ENCODE results near the gene ARHGAP4. TPM values are rescaled to one million over a fixed set of nuclear protein-coding genes. Genes with fewer than 3 reads are reported as not detected.

Gene ARHGAP4
- total RNA-seq, 2 experiments from 2014 or later = 151 to 160 TPM

DNA sequence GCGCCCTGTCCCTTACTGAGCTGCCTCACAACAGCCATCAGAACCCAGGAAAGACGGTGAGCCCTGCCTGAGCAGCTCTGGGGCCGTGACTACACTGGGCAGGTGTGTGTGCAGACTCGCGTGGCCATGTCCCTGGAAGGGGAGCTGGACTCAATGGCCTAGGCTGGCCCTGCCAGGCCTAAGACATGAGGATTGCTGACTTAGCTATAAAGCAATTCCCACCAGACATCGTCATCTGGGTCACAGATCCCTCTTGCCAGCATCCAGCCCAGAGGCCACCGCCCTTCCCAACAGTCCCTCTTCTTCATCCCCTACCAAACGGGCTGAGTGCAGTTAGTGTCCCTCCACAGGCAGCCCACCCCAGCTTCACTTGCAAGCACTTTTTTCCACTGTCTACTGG is 5.1 kb upstream of the ARHGAP4 start:
- peaks cover 32% of the 10 kb centered on the region for H3K4me1 Mint-ChIP-seq (ENCODE audit: low read depth)
- ChIA-PET POLR2A (no interaction called here), CTCF (interaction anchor here (13.4 kb wide), 1 partner anchor 16 kb away, joined by 93 read pairs; the partner anchor contains the start of gene RENBP)
- intact Hi-C loops (cut with micrococcal nuclease) = loop anchor here (10.0 kb wide), 1 partner anchor 456 kb away; the partner anchor contains the start of gene HAUS7
- peaks cover 9% of the 10 kb centered on the region for H3K36me3 Mint-ChIP-seq
- no peaks in the 10 kb centered on the region for H3K27me3 Mint-ChIP-seq
- H3K9me3 Mint-ChIP-seq = no peaks in the 10 kb centered on the region
- peak overlapping the region; percentile 38 for H3K27ac Mint-ChIP-seq
- no peak for DNase-seq
- no peak overlapping the region for H3K4me3 Mint-ChIP-seq

DNA sequence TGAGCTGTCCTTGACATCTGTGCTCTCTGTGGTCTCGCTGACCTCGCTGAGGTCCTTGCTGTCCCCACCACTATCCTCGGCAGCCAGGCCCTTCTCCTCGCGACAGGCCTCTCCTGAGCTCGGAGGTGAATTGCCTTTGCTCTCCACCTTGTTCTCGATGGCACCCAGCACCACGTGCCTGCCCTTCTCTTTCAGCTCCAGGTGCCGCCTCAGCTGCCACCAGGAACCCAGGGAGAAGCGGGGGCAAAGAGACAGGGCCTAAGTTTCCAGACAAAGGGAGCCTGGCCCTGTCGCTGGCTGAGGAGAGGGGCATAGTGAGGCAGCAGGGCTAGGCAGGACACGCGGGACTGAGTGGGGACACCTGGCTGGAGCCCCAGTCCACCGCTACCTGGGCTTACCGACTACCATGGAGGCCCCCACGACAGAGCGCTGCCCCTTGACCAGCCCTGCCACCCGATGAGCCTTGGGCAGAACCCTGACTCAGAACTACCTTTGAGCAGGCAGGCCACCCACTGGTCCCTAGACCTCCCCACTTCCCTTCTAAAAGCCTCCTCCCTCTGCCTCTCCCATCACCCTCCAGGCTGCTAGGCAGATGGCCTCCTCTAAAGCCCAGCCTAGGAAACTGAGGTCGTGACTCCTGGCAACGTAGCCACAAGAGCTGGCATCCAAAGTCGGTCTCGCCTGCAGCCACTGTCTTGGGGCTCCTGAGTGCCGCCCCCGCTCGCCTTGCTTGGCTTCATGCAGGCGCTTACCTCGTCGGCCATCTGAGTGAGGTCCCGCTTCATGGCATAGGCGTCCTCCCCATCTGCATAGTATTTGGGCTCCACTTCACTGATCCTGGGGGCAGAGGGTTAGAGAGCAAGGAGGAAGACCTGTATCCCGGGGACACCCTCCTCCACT is 4.2 kb upstream of the ARHGAP4 start:
- Mint-ChIP-seq H3K27me3 (no peaks in the 10 kb centered on the region), H3K36me3 (peaks cover 11% of the 10 kb centered on the region), H3K9me3 (no peaks in the 10 kb centered on the region), H3K4me3 (no peak overlapping the region), H3K27ac (peak overlapping the region; percentile 86), H3K4me1 (ENCODE audit: low read depth) (peaks cover 27% of the 10 kb centered on the region)
- no peak for DNase-seq
- POLR2A ChIA-PET = no interaction called here
- intact Hi-C loops (cut with micrococcal nuclease) = loop anchor here (10.0 kb wide), 1 partner anchor 455 kb away; the partner anchor contains the start of gene HAUS7
- CTCF ChIA-PET = interaction anchor here (13.4 kb wide), 1 partner anchor 17 kb away, joined by 93 read pairs; the partner anchor contains the start of gene RENBP

DNA sequence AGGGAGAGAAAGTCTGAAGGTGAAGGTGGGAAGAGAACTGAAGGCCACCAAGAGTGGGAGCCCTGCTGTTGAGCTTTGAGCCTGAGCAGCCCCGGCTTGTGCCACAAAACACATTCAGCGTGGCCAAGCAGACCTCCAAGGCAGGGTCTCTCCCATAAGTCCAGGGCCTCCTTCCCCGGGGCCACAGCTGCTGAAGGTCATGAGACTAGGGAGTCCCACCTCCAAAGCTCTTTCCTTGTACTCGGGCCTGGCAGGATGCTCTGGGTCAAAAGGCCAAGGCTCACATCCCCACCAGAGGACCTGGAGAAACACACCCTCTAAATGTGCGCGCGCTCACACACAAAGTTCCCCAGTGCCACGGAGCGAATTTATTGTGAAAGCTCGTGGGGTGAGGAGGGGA is 3.5 kb upstream of the ARHGAP4 start:
- Mint-ChIP-seq H3K9me3 (no peaks in the 10 kb centered on the region), H3K36me3 (peaks cover 17% of the 10 kb centered on the region), H3K27ac (peak overlapping the region; percentile 86), H3K4me1 (ENCODE audit: low read depth) (peaks cover 27% of the 10 kb centered on the region), H3K27me3 (no peaks in the 10 kb centered on the region), H3K4me3 (peak overlapping the region; percentile 84)
- CTCF ChIA-PET = interaction anchor here (13.4 kb wide), 1 partner anchor 17 kb away, joined by 93 read pairs; the partner anchor contains the start of gene RENBP
- intact Hi-C loops (cut with micrococcal nuclease) = loop anchor here (5.0 kb wide), 3 partner anchors 168 to 468 kb away; partner anchors contain the start of genes ABCD1, BCAP31, MECP2 and RPL10
- POLR2A ChIA-PET = no interaction called here
- no peak for DNase-seq

DNA sequence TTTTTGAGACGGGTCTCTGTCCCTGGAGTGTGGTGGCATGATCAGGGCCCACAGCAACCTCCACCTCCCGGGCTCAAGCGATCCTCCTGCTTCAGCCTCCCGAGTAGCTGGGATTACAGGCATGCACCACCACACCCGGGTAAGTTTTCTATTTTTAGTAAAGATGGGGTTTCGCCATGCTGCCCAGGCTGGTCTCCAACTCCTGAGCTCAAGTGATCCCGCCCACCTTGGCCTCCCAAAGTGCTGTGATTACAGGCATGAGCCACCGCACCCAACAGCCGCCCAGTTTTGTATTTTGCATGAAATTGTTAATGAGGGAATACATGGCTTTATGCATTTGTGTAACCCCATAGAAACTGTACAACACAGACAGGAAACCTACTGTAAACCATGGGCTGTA is 2.8 kb upstream of the ARHGAP4 start:
- Mint-ChIP-seq H3K9me3 (no peaks in the 10 kb centered on the region), H3K36me3 (peaks cover 21% of the 10 kb centered on the region), H3K4me1 (ENCODE audit: low read depth) (peaks cover 32% of the 10 kb centered on the region), H3K27me3 (no peaks in the 10 kb centered on the region), H3K27ac (peak overlapping the region; percentile 86), H3K4me3 (peak overlapping the region; percentile 84)
- peak; percentile 31 for DNase-seq
- POLR2A ChIA-PET = interaction anchor here (0.9 to 6.2 kb wide), 3 partner anchors 16 to 41 kb away, joined by 3 to 68 read pairs (median 4); partner anchors contain the start of genes HCFC1 and TMEM187
- CTCF ChIA-PET = interaction anchor here (0.8 to 13.4 kb wide), 4 partner anchors 18 to 134 kb away, joined by 3 to 93 read pairs (median 3); partner anchors contain the start of genes IDH3G, RENBP and SSR4
- intact Hi-C loops (cut with micrococcal nuclease) = loop anchor here (1.0 to 5.0 kb wide), 6 partner anchors 43 to 468 kb away; partner anchors contain the start of genes ABCD1, BCAP31, IDH3G and MECP2

DNA sequence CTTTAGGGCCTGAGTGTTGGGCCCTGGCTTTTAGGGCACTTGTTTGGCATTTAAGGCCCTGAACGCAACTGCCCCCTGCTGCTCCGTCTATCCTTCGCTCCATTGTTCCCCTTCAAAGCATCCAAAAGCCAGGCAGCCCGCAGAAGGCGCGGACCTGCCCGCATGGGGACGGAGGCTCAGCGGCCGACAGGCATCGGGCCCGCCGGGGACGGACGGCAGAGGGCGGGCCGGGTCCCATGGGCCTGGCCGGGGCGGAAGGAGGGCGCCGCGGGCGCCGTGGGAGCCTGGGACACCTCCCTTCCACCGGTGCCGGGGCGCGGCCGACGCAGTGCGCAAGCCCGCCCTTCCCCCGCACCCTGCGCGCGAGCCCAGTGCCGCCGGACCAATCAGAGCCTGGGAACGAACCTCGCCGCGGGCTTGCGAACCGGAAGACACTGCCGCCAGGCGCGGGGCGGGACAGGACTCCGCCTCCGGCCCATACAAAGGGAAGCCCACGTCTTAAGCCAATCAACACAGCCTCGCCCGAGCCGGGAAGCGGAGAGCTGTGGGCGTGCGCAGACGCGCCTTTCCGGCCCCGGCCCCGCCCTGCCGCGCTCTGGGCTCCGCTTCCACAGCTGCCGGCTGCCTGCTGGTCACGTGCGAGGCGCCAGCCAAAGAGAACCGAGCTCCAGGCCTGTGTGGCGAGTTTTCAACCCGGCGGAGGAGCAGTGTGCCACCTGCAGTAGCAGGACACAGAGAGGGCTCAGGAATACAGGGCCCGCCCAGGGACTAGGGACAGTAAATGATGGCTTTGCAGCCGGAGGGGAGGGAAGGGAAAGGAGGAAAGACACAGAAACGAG is 2.1 kb upstream of the ARHGAP4 start:
- DNase-seq = peak; percentile 96
- Mint-ChIP-seq H3K27me3 (no peaks in the 10 kb centered on the region), H3K4me3 (peak overlapping the region; percentile 86), H3K27ac (peak overlapping the region; percentile 98), H3K36me3 (peaks cover 22% of the 10 kb centered on the region), H3K4me1 (ENCODE audit: low read depth) (peaks cover 35% of the 10 kb centered on the region), H3K9me3 (no peaks in the 10 kb centered on the region)
- ChIA-PET CTCF (interaction anchor here (0.8 to 13.4 kb wide), 6 partner anchors 11 to 134 kb away, joined by 3 to 93 read pairs (median 3); partner anchors contain the start of genes IDH3G, RENBP and SSR4), POLR2A (interaction anchor here (0.9 to 6.2 kb wide), 4 partner anchors 12 to 42 kb away, joined by 3 to 68 read pairs (median 4); partner anchors contain the start of genes HCFC1 and TMEM187)
- intact Hi-C loops (cut with micrococcal nuclease) = loop anchor here (1.0 to 5.0 kb wide), 6 partner anchors 44 to 469 kb away; partner anchors contain the start of genes ABCD1, BCAP31, IDH3G and MECP2

DNA sequence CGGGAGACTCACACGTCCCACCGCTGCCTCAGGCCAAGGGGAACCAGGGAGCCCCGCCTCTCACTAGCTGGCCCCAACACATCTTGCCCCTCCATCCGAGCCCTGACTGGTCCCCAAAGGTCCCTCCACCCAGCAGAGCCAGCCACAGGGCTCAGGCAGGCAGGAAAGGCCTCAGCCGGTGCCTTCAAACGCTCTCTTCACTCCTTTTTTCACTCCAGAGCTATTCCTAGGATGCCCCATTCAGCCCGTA is 1.5 kb upstream of the ARHGAP4 start:
- Mint-ChIP-seq H3K9me3 (no peaks in the 10 kb centered on the region), H3K27ac (peak overlapping the region; percentile 98), H3K4me1 (ENCODE audit: low read depth) (peaks cover 33% of the 10 kb centered on the region), H3K36me3 (peaks cover 23% of the 10 kb centered on the region), H3K27me3 (no peaks in the 10 kb centered on the region), H3K4me3 (peak overlapping the region; percentile 86)
- DNase-seq = no peak
- intact Hi-C loops (cut with micrococcal nuclease) = loop anchor here (5.0 kb wide), 3 partner anchors 170 to 470 kb away; partner anchors contain the start of genes ABCD1, BCAP31, MECP2 and RPL10
- POLR2A ChIA-PET = interaction anchor here (1.1 to 6.2 kb wide), 2 partner anchors 12 to 42 kb away, joined by 3 to 68 read pairs; partner anchors contain the start of genes HCFC1 and TMEM187
- CTCF ChIA-PET = interaction anchor here (1.1 to 13.4 kb wide), 4 partner anchors 10 to 41 kb away, joined by 3 to 93 read pairs (median 3); partner anchors contain the start of gene RENBP

DNA sequence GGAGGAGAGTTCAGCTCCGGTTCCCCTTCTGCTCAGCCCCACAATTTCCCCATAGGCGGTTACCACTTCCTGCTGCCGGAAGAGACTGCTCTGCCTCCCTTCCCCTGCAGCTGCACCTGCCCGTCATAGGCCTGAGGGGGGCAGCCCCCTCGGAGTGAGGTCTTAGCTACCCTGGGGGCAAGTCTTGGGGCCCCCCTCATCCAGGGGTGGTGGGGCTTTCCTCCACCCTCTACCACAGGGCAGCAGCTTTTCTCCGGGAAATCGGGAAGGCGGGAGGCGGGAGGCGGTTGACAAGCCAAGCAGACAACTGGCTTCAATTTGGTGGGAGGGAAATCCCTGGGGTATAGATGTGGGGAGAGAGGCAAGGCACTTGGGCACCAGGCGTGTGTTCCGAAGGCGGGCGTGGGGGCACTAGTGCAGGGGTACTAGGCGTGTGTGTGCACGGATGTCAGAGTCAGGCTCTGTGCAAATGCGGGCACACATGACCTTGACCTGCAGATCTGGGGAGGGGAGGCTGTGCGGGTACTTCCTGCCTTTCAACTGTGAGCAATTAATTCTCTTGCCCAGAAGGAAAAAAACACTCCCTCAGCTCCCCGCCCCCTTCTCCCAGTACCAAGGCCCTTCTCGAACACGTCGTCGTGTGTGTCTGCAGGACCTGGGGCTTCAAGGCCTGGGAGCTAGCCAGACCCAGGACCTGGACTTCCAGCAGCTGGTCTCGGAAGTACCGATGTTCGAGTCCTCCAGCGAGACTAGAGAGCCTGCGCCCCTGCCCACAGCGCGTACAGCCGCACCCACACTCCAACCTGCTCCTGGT is 1.0 kb upstream of the ARHGAP4 start:
- H3K27ac Mint-ChIP-seq = peak overlapping the region; percentile 98
- ChIA-PET POLR2A (interaction anchor here (1.1 to 6.2 kb wide), 5 partner anchors 13 to 132 kb away, joined by 3 to 68 read pairs (median 17); partner anchors contain the start of genes HCFC1, IDH3G, IRAK1 and RENBP), CTCF (interaction anchor here (0.9 to 13.4 kb wide), 5 partner anchors 10 to 133 kb away, joined by 3 to 93 read pairs (median 3); partner anchors contain the start of genes IDH3G, RENBP and SSR4)
- H3K9me3 Mint-ChIP-seq = no peaks in the 10 kb centered on the region
- intact Hi-C loops (cut with micrococcal nuclease) = loop anchor here (5.0 kb wide), 3 partner anchors 170 to 470 kb away; partner anchors contain the start of genes ABCD1, BCAP31, MECP2 and RPL10
- H3K36me3 Mint-ChIP-seq = peaks cover 24% of the 10 kb centered on the region
- peak overlapping the region; percentile 86 for H3K4me3 Mint-ChIP-seq
- peaks cover 37% of the 10 kb centered on the region for H3K4me1 Mint-ChIP-seq (ENCODE audit: low read depth)
- no peaks in the 10 kb centered on the region for H3K27me3 Mint-ChIP-seq
- peak; percentile 85 for DNase-seq

DNA sequence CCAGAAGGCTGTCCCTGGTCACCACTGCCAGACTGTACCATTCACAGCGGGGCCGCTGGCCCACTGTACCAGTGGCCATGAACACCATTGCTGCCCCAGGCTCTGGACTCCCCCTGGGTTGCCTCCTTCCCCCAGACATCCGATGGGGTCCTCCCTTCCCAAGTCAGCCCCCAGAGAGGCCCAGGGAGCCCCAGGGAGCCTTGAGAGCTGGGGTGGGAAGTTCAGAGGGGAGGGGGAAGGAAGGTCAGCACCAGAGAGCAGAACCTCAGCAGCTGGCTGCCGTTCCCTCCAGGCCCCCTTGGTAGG is 441 bp upstream of the ARHGAP4 start:
- CTCF ChIA-PET = interaction anchor here (0.9 to 13.4 kb wide), 6 partner anchors 20 to 132 kb away, joined by 3 to 93 read pairs (median 3); partner anchors contain the start of genes IDH3G, RENBP and SSR4
- POLR2A ChIA-PET = interaction anchor here (1.1 to 6.2 kb wide), 6 partner anchors 8 to 132 kb away, joined by 3 to 68 read pairs (median 14); partner anchors contain the start of genes HCFC1, IDH3G, IRAK1 and NAA10
- no peak for DNase-seq
- peaks cover 39% of the 10 kb centered on the region for H3K4me1 Mint-ChIP-seq (ENCODE audit: low read depth)
- intact Hi-C loops (cut with micrococcal nuclease) = loop anchor here (5.0 kb wide), 3 partner anchors 171 to 471 kb away; partner anchors contain the start of genes ABCD1, BCAP31, MECP2 and RPL10
- H3K9me3 Mint-ChIP-seq = no peaks in the 10 kb centered on the region
- H3K27ac Mint-ChIP-seq = peak overlapping the region; percentile 98
- H3K27me3 Mint-ChIP-seq = no peaks in the 10 kb centered on the region
- H3K4me3 Mint-ChIP-seq = peak overlapping the region; percentile 86
- peaks cover 23% of the 10 kb centered on the region for H3K36me3 Mint-ChIP-seq

DNA sequence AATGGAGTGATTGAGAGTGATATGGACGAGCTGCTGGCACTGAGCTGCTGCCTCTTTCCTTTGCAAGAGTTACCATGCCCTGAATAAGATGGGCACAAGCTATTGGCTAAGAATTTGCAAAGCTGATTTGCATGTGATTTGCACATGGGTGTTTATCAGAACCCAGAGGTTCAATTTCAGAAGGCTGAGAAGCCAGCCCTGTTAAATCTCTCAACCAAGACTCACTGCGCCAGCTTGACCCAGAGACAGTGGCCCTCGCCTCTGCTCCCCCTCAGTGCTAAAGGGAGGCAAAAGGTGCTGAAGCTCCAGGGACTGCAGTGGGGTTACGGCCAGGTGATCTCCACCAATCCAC is 701 bp downstream of the ARHGAP4 start:
- no peaks in the 10 kb centered on the region for H3K9me3 Mint-ChIP-seq
- ChIA-PET CTCF (interaction anchor here (1.0 to 13.4 kb wide), 9 partner anchors 9 to 161 kb away, joined by 3 to 93 read pairs (median 4); partner anchors contain the start of genes IDH3G, NAA10, PLXNB3 and RENBP), POLR2A (interaction anchor here (1.0 to 6.2 kb wide), 9 partner anchors 9 to 131 kb away, joined by 3 to 68 read pairs (median 8); partner anchors contain the start of genes HCFC1, IDH3G, IRAK1 and NAA10)
- H3K27ac Mint-ChIP-seq = peak overlapping the region; percentile 98
- peak; percentile 39 for DNase-seq
- peaks cover 30% of the 10 kb centered on the region for H3K4me1 Mint-ChIP-seq (ENCODE audit: low read depth)
- H3K36me3 Mint-ChIP-seq = peaks cover 20% of the 10 kb centered on the region
- intact Hi-C loops (cut with micrococcal nuclease) = loop anchor here (2.0 to 5.0 kb wide), 4 partner anchors 21 to 472 kb away; partner anchors contain the start of genes ABCD1, BCAP31, MECP2 and RPL10
- peak overlapping the region; percentile 94 for H3K4me3 Mint-ChIP-seq
- H3K27me3 Mint-ChIP-seq = no peaks in the 10 kb centered on the region
